ENCODE results near the gene FASLG.

FASLG gene

GRCh38 chr1:172647110-172647564, 11.8 kb upstream of the FASLG start:
- DNase-seq = no peak

- DNase-seq = no peak
These were observed 10.9 kb upstream of the FASLG start for GRCh38 chr1:172647987-172648386.

- DNase-seq = no peak
These were observed 8.3 kb upstream of the FASLG start for GRCh38 chr1:172650474-172651193.

- no peak for DNase-seq
These were observed 5.7 kb upstream of the FASLG start for GRCh38 chr1:172653015-172653709.

- no peak for DNase-seq
These were observed 4.4 kb upstream of the FASLG start for GRCh38 chr1:172654535-172654934.

DNA sequence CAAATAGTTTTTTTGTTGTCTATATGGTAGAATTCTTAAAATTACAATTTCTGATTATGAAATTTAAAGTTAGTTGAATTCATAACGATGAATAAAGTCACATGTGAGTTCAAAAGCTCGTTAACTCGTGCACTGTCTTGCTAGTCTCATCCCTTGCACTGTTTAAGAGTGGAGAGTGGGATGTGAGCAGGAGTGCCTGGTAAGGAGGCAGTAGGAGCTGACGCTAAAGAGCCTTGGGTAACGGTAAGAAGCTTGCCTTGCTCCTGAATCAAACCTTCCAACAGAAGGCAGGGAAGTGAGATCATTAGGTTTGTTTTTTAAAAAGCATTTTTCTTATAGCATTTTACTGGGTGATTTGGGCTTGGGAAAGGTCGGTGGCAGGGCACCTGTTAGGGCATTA, 2.3 kb upstream of the FASLG start:
- DNase-seq = no peak

- no peak for DNase-seq
These were observed 1.3 kb upstream of the FASLG start for GRCh38 chr1:172657586-172657985.

DNA sequence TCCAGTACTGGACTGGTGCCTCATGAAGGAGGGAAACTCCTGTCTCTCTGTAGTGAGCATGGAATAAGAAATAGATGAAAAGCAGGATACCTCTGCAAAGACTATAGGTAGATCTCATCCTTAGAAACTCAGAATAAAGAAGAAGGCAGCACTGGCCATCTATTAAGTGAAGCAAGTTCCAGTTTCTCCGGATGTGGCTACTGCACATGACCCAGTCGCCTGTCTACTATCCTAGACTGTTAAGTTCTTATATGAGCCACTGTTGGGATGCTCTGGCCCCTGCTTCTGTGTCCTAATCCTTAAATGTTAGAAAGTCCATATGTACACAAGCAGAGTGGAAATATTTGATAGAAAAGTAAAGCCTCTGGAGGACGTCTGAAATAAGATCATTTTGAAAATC, 2.2 kb downstream of the FASLG start:
- no peak for DNase-seq

- no peak for DNase-seq
These were observed 3.7 kb downstream of the FASLG start for GRCh38 chr1:172662464-172663109.

- DNase-seq = no peak
These were observed 4.8 kb downstream of the FASLG start for GRCh38 chr1:172663732-172664131.

GRCh38 chr1:172668097-172668496, 9.2 kb downstream of the FASLG start:
- DNase-seq = no peak

- DNase-seq = no peak
These were observed 10.1 kb downstream of the FASLG start for GRCh38 chr1:172669011-172669410.

DNA sequence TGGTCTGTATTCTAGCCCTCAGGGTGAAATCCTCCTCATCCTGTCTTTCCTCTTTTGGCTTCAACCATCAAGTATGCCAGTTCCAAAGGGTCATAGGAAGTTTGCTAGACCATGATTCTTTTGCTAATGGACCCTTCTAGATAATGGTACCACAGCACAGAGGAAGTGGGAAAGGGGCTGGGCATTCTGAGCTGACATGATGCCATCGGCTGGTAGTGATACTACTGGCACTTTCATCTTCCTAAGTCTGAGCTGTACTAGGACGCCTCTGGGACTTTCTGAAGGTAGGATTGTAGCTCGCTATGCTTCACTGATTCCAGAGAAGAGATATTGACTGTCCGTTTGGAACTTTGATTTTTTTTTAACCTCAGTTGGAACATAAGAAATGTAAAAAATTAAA, 11.4 kb downstream of the FASLG start:
- no peak for DNase-seq

GRCh38 chr1:172670791-172671190, 11.9 kb downstream of the FASLG start:
- DNase-seq = no peak

DNA sequence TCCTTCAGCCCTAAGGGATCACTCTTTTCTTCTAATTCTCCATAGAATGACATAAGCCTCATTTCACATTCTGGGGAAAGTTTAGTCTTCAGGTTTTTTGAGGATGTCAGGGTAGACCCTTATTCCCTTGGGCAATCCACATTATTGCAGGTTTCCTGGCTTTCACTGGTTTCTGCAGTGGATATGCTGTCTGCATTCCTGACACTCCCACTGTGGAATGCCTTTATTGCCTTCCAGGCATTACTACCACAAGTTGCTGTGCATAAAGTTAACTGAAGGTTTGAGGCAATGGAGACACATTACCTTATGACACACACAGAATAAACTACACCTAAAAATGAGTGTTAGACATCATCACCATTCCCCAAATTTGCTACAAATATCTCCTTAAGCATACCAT, 12.7 kb downstream of the FASLG start:
- no peak for DNase-seq

- no peak for DNase-seq
These were observed 13.8 kb downstream of the FASLG start for GRCh38 chr1:172672720-172673119.

DNA sequence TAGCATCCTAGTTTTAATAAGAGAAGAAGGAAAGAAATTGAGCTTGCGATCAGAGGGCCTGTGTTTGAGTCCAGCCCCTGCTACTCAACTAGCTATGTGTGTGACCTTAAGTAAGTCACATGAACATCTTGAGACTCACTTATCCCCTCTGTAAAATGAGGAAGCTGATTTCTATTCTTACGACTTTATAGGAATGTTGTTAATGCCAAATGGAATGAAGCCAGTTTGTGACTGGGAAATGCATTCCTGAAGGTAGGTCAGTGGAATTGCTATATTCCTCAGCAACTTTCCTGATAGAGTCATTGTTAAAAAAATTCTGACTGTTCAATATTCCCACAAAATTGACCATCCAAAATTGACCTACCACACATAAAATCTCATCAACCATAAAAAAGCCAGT, 14.9 kb downstream of the FASLG start:
- no peak for DNase-seq

DNA sequence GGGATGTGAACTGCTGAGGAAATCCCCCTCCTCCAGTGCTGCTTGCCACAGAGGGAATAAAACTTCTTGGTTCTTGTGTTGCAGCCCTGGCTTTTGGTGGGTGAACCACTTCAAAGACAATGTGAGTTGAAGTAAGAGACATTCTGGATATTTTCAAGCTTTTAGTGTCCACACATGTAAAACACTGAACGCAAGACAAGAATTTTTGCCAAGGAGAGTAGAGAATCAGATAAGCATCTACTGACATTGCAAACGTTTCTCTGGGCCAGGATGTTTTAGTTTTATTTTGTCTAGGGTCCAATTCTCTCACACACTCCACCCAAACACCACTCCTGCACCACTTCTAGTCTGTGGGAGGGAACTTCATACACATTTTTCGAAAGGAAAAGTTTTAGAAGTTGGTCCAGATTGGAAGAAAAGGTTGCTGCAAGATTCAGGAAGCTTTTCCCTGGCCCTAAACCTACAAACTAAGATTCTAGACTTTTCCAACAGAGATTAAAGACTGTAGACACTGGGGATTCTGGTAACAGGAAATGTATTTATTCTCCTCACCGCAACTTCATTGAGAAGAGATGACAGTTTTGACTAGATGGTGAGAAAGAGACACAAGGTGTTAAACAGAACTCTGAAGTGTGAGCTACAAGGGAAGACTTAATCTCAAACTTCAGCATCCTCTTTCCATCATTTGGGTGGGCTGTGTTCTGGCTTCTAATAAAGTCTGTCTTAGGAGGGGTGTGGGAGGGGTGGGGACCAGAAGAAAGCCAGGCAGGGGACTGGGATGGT, 16.1 kb downstream of the FASLG start:
- DNase-seq = no peak

- no peak for DNase-seq
These were observed 20.3 kb downstream of the FASLG start for GRCh38 chr1:172679000-172679772.

DNA sequence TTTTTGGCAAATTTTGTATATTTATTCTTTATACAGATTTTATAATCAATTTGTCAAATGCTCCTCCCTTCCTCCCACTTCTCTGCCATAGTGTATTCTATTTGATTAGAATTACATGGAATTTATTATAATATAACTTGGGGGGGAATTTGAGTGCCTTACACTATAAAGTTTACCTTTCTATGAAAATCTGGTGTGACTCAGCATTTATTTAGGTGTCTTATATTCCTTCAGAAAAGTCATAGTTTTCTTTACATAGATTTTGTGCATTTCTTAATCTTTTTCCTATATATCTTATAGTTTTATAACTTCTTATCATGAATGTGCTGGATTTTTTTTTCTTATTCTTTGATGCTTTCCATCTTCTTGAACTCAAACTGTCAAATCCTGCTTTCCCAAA, 21.3 kb downstream of the FASLG start:
- DNase-seq = no peak

GRCh38 chr1:172680733-172681275, 21.9 kb downstream of the FASLG start:
- no peak for DNase-seq

DNA sequence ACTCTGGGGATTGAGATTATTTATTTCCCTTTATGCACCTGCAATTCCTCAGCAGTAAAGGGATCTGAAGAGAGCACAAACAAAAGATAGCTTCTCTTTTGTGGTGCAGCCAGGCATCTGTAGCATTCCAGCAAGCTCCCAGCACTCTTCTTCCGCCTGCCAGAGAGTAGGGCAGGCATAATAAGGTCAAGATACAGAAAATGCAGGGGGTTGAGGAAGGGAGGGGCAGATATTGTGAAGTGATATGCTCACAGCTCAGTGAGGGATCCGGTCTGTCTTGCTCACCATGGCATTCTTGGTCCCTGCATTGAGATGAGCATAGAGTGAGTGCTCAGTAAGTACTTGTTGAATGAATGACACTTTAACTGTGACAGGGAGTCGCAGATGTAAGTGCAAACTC, 23.9 kb downstream of the FASLG start:
- DNase-seq = no peak

All from DMS 273 treated with DMSO at 0.1 percent for 48 hours (cell line).